Measurements from ENCODE around the gene ZNHIT3.
A peak's percentile ranks its signal among the peaks of the same experiment; 100 is the strongest.

Gene ZNHIT3

DNA sequence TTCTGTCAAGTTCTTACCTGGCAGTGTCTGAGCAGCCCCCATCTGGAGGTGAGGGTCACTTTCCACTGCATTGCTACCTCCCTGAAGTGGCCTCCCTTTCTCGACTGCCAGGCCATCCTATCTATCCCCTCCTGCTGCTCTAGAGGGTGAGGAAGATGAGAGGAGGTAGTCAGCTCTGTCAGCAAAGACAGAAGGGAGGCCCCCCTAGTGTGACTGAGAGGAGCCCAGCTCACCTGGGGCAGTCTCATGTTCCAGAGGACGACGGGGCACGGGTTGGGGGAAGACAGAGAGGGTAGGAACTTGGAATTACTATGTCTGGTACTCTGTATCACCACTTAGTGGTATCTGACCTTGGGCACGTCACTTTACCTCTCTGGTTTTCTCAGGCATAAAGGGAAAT, 26.2 kb downstream of the ZNHIT3 start:
- DNase-seq (ENCODE audit: low read depth) = no peak

DNA sequence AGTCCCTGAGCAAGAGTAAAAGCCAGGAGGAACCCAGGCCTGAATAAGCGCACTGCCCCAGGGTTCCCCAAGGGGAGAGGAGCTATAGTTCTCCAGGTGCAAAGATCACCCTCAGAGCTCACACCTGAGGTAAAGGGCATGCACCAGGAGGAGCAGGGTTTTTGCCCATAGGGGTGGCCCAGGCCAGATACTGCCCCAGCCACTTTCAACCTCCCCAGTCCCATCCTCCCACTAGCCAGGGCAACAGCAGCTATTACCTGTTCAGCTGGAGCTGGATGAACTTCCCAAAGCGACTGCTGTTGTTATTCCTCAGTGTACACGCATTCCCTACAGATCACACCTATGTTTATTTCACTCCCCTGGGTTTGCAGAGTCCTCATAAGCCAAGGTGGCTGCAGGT, 28.4 kb downstream of the ZNHIT3 start:
- no peak for DNase-seq (ENCODE audit: low read depth)

DNA sequence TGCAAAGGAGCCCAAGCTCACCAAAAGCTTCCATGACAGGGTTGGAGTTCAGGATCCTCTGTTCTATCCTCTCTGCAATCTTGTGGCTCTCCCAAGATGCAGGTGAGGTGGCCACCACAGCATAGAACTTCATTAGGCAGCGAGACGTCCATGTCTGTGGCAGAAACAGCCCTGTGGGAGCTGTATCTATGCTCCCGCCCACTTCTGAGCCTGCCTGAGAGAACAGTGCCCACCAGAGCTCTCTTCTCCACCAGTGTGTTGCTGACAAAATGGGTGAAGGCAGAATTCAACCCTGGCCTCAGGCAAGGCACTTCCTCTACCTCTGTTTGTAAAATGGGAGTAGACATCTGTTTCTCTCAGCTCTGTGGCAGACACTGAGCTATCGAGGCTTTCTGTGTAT, 29.4 kb downstream of the ZNHIT3 start:
- no peak for DNase-seq (ENCODE audit: low read depth)

DNA sequence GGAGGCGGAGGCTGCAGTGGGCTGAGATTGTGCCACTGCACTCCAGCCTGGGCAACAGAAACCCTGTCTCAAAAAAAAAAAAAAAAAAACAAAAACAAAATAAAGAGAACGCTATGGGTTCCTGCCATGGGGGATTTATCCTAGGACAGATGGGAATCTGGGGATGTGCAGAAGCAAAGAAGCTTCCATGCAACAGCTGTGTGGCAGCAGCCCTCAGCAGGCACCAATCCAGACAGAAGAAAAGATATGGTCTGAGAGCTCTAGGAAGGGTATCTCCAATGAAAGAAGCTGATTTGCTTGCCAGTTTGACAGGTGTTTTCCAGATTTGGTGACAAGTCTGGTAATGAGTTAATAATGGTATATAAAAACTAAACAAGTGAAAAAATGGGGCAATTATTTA, 36.6 kb downstream of the ZNHIT3 start:
- no peak for DNase-seq (ENCODE audit: low read depth)

DNA sequence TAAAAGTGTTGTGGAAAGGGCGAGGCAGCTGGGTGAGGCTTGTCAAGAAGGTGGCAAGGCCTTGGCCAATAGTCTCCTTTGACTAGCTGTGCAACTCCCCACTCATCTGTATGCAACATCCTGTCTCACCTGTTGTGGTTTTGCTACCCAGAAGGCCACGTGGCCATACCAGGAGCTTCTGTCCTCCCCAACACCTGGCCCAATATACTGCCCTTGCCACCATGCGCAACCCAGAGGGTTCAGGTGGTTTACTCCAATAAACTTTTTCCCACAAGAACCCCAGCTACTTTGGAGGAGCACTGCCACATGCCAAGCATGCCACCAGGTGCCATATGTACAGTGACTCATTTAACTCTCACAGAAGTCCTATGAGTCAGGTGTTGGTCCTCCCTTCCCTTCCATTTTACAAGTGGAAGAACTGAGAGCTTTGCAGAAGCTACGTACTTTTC, 38.0 kb downstream of the ZNHIT3 start:
- DNase-seq (ENCODE audit: low read depth) = no peak

DNA sequence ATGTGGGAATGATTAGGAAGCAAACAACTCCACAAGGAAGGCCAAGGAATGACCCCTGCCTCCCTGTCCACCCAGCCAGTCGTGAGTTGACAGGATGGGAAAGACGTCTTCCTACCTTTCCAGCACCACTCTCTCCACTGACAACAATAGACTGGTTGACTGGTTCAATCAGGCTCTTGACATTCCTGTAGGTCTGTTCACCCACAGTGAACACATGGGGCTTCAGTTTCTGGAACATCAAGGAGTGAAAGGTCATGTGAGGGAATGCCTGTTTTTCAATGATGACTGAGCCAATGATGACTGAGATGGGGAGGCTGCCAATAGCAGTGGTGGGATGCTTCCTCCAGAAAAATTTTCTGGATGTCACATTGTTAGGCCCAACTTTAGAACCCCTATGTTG, 38.6 kb downstream of the ZNHIT3 start:
- DNase-seq (ENCODE audit: low read depth) = no peak

DNA sequence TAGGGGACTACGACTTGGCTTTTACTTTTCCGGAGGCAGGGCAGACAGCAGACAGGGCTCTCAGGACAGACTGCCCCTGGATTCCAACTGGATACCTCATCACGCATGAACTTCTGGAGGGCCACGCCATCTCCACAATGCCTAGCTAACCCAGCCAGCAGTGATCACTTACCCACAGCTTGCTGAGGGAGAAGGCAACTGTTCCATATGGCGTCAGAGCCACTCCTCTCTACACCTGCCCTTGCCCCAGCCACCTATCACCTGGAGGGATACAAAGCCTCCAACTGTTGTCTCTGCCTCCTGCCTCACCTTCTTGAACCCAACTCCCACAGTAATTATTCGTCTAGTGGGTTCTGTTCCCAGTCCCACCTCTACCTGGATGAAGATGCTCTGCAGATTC, 39.4 kb downstream of the ZNHIT3 start:
- no peak for DNase-seq (ENCODE audit: low read depth)

DNA sequence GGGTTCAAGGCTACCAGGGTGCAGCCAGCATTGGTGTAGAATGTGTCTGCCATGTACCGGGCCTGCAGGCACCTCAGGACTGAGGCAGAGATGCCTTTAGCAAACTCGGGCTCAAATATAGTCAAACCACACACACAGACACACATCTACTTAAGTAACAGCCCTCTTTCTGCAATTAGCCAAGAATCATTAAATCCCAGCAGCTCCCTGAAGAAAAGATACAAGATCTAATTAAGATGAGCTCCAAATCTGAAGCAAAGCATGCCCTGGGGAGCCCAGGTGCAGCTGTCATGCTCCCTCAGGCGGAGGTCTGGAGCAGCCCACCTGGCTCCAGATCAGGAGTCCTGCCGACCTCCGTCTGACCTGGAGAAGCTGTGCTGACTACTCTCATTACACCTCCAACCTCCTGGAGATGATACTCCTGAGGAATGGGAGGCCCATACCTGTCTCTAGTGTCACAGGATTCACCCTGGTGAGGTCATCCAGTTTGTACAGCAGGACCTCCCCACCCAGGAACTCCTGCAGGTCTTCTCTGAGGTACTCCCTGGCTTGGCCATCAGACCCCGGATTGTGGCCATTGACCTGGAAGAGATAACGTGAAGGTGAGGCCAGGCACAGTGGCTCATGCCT, 41.3 kb downstream of the ZNHIT3 start:
- no peak for DNase-seq (ENCODE audit: low read depth)

DNA sequence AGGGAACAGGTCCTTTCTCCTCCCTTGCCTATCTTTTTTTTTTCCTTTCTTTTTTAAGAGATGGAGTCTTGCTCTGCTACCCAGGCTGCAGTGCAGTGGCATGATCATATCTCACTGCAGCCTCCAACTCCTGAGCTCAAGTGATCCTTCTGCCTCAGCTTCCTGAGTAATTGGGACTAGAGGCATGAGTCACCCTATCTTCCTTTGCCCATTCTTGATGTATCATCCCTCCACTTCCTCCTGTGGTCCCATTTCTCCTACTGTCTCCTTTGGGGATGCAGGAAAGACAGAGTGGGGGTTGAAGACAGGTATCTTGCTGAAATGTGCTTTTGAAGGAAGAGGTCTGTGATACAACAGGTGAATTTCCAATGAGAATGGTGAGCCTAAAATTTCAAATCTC, 42.6 kb downstream of the ZNHIT3 start:
- no peak for DNase-seq (ENCODE audit: low read depth)

DNA sequence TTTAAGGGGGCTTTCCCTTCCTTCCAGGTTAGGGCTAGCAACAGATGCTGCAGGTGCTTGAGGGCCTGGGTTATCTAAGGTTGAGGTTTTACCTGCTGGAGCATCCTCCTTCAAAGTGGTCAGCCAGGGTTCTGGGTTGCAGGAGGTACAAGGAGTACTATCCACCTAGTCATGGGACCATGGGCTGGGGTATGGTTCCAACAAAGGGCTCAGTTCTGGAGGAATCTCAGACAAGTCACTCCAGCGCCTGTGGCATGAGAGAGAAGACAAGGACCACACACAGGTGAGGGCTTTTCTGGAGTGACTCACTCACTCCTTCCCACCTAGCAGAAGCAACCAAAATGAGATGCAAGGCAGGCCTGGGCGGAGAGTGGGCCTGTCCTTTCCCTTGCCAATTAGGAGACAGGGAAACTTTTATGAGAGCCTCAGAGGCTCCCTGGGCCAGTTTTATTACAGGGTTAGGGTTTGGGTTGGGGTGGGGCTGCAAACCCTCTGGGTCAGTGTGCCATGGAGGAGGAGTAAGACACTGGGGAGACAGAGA, 46.0 kb downstream of the ZNHIT3 start:
- no peak for DNase-seq (ENCODE audit: low read depth)

DNA sequence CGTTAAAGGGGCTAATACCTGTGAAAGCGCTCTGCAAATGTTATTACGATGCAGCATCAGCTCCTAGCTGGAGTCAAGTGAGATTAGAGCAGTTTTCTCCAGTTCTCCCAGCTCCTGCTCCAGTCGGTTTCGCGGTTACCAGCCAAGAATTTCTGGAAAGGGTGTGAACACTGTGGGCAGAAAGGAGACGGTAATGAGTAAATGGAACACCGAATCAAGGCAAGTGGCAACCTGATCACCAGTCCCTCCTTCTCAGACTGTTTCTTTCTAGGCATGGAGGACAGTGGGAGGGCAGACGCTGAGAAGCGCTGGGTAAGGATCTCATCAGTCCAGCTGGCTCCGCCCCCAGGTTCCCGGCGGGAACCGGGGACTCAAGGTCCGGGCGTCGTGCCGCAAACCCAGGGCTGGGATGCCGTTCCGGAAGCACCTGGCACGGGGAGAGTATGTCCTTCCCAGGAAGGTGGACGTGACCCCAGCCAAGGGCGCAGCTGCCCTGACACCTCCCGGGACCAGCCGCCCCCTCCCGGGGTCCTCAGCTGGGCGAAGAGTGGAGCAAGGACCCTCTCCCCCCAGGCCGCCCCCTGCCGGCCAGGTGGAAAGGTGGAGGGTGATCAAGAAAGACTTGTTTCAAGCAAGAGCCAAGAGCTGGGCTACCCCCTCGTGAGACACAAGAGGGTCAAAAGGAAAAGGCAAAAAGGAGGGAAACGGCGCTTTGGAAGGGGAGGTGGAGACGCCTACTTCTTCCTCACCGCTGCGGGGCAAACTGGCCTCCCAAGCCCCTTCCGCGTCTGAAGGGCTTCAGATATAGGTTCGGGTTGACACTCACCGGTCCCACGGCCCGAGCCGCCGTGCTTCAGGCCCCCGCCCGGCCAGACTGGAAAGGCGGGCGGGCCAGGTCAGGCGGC, 47.7 kb downstream of the ZNHIT3 start:
- no peak for DNase-seq (ENCODE audit: low read depth)

DNA sequence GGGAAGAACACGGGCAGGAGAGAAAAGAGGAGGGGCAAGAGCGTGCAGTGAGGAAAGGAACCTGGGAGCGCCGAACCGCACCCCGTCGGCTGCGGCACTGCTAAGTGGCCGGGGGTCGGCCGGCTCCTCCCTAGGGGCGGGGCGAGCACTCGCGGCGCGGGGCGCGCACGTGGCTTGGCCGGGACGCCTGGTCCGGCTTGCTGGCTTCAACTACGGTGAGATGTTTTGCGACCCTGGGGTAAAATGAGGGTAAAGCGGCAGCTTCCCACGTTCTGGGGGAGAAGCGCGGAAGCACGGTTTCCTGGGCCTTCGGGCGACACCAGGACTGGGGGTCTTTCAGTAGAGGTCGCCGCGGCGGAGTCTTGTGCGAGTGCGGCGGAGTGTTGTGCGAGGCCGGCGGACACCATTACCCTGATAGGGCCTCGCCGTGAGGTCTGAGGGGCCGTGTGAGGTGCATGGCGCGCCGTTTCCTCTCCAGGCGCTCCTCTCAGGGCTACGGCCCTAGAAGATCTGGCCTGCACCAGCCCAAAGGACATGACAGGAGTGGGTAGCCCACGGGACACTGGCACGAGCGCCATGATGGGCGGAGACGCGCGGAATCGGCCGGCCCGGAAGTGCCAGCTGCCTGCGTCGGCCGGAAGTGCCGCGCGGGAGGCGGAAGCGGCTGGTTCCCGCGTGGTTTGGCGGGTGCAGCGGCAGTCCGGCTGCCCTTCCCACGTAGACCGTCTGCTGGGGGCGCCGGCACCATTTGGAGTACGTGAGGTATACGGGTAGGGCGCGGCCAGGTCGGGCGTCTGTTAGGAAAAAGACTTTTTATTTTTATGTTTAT, 48.6 kb downstream of the ZNHIT3 start, which contains the start of the genes MYO19 and PIGW:
MYO19 (minus strand) TSS at position 29 of the 829 bp plus-strand sequence. CDS start 2,330 bp downstream, outside the sequence.
PIGW (plus strand) TSS at position 148 of the 829 bp plus-strand sequence. CDS start 2,115 bp downstream, outside the sequence.
- DNase-seq (ENCODE audit: low read depth) = peak; percentile 59

DNA sequence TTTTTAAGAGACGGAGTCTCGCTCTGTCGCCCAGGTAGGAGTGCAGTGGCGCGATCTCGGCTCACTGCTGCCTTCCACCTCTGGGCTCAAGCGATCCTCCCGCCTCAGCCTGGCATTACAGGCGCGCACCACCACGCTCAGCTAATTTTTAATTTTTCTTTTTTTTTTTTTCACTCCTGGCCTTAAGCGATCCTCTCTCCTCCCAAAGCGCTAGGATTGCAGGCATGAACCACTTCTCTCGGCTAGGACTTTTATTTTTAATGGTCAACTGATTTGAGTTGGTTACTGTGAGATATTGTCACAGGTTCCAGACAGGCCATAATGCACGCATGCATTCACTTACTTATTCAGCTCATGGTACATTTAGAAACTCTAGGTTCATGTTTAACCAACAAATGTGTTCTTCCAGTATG, 49.2 kb downstream of the ZNHIT3 start:
- DNase-seq (ENCODE audit: low read depth) = no peak

DNA sequence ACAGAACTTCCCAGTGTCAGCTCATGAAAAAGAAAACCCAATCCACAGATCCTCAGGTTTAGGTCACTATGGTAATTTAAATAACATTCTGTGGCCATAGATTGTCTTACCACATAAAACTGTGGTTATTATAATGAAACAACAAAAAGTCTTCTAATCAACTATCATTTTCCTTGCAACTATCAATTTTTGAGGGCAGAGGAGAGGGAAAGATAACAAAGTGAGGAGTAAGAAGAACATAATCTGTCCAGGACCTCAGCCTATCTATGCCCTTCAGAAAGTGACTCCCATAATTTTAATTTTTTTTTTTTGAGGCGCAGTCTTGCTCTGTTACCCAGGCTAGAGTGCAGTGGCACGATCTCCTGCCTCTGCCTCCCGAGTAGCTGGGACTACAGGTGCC, 54.2 kb downstream of the ZNHIT3 start:
- DNase-seq (ENCODE audit: low read depth) = no peak

DNA sequence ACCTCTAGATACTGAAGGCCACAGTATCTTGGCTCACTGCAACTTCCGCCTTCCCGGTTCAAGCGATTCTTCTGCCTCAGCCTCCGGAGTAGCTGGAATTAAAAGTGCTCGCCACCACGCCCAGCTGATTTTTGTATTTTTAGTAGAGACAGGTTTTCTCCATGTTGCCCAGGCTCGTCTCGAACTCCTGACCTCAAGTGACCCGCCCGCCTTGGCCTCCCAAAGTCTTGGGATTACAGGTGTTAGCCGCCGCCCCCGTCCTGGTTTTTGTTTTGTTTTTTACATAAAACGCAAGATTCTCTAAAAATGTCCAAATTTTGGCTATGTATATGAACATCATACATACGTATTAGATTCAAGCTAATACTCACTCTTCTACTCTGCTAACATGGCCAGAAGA, 56.3 kb downstream of the ZNHIT3 start:
- no peak for DNase-seq (ENCODE audit: low read depth)

DNA sequence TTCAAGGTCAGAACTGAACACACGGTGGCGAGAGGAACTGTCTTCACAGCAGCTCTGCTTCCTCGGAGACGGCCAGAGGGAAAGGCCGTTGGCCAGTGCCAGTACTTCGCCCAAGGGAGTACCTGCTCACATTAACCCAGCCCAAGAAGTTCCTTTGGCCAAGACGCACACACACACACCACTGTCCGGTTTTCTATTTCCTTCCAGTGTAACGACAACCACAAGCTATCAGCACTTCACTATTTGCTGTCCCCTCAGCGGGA, 57.5 kb downstream of the ZNHIT3 start:
- no peak for DNase-seq (ENCODE audit: low read depth)

DNA sequence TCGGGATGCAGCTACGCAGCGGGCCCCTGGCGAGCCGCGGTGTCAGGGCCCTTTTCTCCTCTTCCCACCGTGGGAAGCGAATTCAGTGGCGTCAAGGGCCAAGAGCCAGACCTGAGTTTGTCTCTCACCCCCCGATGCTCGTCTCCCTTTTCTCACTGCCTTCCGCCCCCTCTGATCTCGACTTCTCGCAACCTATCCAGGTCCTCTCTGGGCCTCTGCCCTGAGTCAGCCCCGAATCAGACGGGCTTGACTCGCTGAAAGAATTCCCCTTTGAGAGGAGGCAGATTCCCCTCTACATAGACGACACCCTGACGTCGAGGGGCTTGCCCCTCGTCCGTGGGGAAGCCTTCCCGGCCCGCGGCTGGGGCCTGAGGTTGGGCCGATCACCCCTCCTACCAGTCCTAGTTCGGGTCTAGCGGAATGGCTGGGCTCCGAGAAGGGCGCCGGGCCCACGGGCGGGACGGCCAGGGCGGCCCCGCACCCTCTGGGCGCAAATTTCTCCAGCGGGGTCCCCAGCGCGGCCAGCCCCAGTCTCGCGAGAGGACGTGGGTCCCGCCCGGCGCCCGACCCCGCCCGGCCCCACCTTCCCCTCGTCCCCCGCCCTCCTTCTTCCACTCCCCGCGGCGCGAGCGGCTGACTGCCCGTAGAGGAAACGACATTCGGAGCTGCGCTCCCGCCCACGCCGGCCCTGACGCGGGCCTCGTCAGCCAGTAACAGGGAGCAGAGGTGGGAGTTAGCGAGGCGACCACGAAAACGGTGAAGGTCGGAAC, 58.0 kb downstream of the ZNHIT3 start, which contains the start of gene GGNBP2:
GGNBP2 (plus strand) TSS at position 613 of the 770 bp plus-strand sequence. CDS start 806 bp downstream, outside the sequence.
- DNase-seq (ENCODE audit: low read depth) = peak; percentile 76

DNA sequence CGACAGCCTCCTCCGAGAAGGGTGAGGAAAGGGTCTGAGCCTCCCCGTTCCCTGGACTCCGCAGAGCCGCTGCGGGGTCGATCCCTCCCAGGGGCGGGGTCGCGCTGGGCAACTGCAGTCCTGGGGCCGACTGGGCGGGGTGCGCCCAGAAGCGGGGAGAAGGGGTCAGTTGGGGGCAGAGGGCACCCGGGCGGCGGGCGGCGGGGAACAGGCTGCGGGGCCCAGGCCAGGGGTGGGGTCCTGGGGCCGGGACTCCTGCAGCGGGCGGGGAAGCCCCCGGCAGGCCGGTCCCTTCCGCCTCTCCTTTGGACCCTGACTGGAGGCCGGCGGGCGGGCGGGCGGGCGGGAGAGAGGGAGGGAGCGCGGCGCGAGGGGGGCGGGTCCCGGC, 58.6 kb downstream of the ZNHIT3 start:
- no peak for DNase-seq (ENCODE audit: low read depth)

All from stimulated activated CD8-positive, alpha-beta memory T cell treated with anti-CD3 and anti-CD28 coated beads, Interleukin-15, amount 100 ng/mL, for 1 hour (primary cell).